Erythroblast (primary cell): ENCODE measurements around the gene FNDC8.

ENCODE experiments used
- GATA1 ChIP-seq: IDR thresholded peaks from 2 replicates; pipeline ENCODE4 v1.6.1; 2011; ENCODE audit warnings: low read depth, mild to moderate bottlenecking, control low read depth, low read length, moderate library complexity
- POLR2A ChIP-seq: IDR thresholded peaks from 2 replicates; pipeline ENCODE4 v1.6.1; 2011; ENCODE audit warnings: mild to moderate bottlenecking, low read length

GRCh38 chr17:35138218-35138617, 16.8 kb downstream of the FNDC8 start:
- no peak for TF ChIP-seq POLR2A
- no peak for TF ChIP-seq GATA1
